H54 (cell line): Measurements from ENCODE around the gene IFNL2.
"Not testable (repeated sequence)": the region's sequence is repeated elsewhere in the genome, so short reads cannot be mapped to it uniquely, and the experiment has no call there.

Experiments
- DNase-seq: peaks from one replicate; pipeline ENCODE4 v3.0.0; 2011; ENCODE audit warnings: low spot score, mixed read lengths; ENCODE audit not compliant: insufficient read length
- FAIRE-seq: peaks from 3 replicates; lab custom pipeline; 2011; peaks lifted over from hg19 to GRCh38; lab: Jason Lieb, UNC
- POLR2A ChIP-seq: IDR thresholded peaks from 2 replicates; pipeline ENCODE4 v1.6.1; 2011; ENCODE audit warnings: low read depth, mild to moderate bottlenecking, low read length

Gene IFNL2

GRCh38 chr19:39299404-39299803 is 31.2 kb downstream of the IFNL2 start:
- TF ChIP-seq POLR2A = no peak
- no peak for FAIRE-seq
- DNase-seq = no peak

GRCh38 chr19:39299832-39300231 is 31.6 kb downstream of the IFNL2 start:
- TF ChIP-seq POLR2A = no peak

GRCh38 chr19:39301021-39301420 is 32.8 kb downstream of the IFNL2 start:
- FAIRE-seq = no peak
- TF ChIP-seq POLR2A = no peak
- DNase-seq = no peak

More at GRCh38 chr19:39299832-39300231, 31.6 kb downstream of the IFNL2 start:
- no peak for DNase-seq
- no peak for FAIRE-seq

GRCh38 chr19:39301562-39301961 is 33.4 kb downstream of the IFNL2 start:
- DNase-seq (no peak), FAIRE-seq (no peak)
- TF ChIP-seq POLR2A = no peak

- FAIRE-seq (no peak), DNase-seq (no peak)
- no peak for TF ChIP-seq POLR2A
These were observed 35.4 kb downstream of the IFNL2 start for GRCh38 chr19:39303373-39304184.

- DNase-seq (no peak), FAIRE-seq (no peak)
- no peak for TF ChIP-seq POLR2A
These were observed 36.0 kb downstream of the IFNL2 start for GRCh38 chr19:39304185-39304513.

- no peak for TF ChIP-seq POLR2A
- FAIRE-seq (no peak), DNase-seq (no peak)
These were observed 36.7 kb downstream of the IFNL2 start for GRCh38 chr19:39304701-39305571.

- DNase-seq (no peak), FAIRE-seq (no peak)
- no peak for TF ChIP-seq POLR2A
These were observed 37.9 kb downstream of the IFNL2 start for GRCh38 chr19:39306075-39306474.

GRCh38 chr19:39307046-39307821 is 39.0 kb downstream of the IFNL2 start:
- no peak for DNase-seq
- FAIRE-seq = no peak
- no peak for TF ChIP-seq POLR2A

GRCh38 chr19:39307822-39308530 is 39.8 kb downstream of the IFNL2 start:
- FAIRE-seq = no peak
- no peak for DNase-seq
- no peak for TF ChIP-seq POLR2A

- no peak for TF ChIP-seq POLR2A
- FAIRE-seq (no peak), DNase-seq (no peak)
These were observed 40.5 kb downstream of the IFNL2 start for GRCh38 chr19:39308531-39309304.

- not testable (repeated sequence) for FAIRE-seq, DNase-seq
These were observed 41.1 kb downstream of the IFNL2 start for GRCh38 chr19:39309305-39309670.
